HUES64 (cell line): ENCODE results near the gene SNX10.

ENCODE experiments used
- H3K27ac ChIP-seq: 2 replicates; pipeline ENCODE4 v1.7.0; 2013; ENCODE audit warnings: low read depth, low read length, inconsistent platforms
- H3K27me3 ChIP-seq: 2 replicates; pipeline ENCODE4 v1.6.1; 2013; ENCODE audit warnings: mild to moderate bottlenecking, low read length; ENCODE audit not compliant: insufficient read depth
- H3K36me3 ChIP-seq: 2 replicates; pipeline ENCODE4 v1.6.1; 2013; ENCODE audit warnings: mild to moderate bottlenecking, low read length; ENCODE audit not compliant: insufficient read depth
- H3K4me1 ChIP-seq: 2 replicates; pipeline ENCODE4 v1.6.1; 2013; ENCODE audit warnings: mild to moderate bottlenecking, low read length, moderate library complexity; ENCODE audit not compliant: insufficient read depth
- H3K4me3 ChIP-seq: 2 replicates; pipeline ENCODE4 v1.5.1; 2013; ENCODE audit warnings: mild to moderate bottlenecking, low read length, moderate library complexity
- H3K9ac ChIP-seq: 2 replicates; pipeline ENCODE4 v1.6.1; 2013; ENCODE audit warnings: mild to moderate bottlenecking, low read depth, low read length
- H3K9me3 ChIP-seq: 2 replicates; pipeline ENCODE4 v1.6.1; 2013; ENCODE audit warnings: low read depth, low read length; ENCODE audit not compliant: insufficient read depth
- WGBS: fragments of 150-250, 120-280 bp; methylation state at CpG from one replicate; pipeline ENCODE4 v1.1.7; 2013; ENCODE audit warnings: missing lambda C conversion rate; 5-methylcytosine and 5-hydroxymethylcytosine counted together

Gene SNX10

DNA sequence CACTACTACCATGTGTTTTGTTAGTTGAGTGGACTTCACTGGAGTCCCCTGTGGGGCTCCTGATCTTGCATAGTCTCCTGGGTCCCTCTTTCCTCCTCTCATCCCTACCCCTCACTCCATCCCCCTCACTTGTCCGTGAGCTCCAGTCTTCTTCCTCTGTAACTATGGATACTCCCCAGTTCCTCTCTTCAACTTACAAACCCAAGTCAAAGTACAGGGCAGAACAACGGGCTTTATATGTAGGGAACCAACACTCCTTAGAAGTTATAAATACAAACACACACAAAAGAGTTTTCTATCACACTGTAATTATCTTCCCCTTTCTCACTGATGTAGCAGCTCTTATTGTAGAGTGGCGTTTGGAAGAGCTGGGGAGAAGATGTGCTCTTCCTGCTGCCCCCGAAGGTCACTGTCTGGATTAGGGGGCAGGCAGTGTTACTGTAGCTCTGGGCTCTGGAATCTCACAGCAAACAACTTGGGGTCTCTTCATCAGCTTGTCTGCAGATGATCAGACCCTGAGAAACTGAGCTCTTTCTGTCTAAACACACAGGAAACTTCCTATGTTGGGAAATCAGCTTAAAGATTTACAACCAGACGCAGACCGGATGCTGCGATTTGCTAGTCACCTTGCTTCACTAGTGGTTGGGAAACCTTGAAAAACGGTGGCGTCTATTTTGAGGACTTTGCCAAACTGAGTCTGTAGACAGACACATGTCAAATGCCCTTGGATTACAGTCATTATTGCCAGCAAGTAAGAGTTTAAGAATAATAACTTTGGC is 13.6 kb downstream of the SNX10 start:
- no peak overlapping the region for H3K9ac ChIP-seq
- H3K4me1 ChIP-seq, result peaks cover 8% of the 10 kb centered on the region
- no peaks in the 10 kb centered on the region for H3K9me3 ChIP-seq

DNA sequence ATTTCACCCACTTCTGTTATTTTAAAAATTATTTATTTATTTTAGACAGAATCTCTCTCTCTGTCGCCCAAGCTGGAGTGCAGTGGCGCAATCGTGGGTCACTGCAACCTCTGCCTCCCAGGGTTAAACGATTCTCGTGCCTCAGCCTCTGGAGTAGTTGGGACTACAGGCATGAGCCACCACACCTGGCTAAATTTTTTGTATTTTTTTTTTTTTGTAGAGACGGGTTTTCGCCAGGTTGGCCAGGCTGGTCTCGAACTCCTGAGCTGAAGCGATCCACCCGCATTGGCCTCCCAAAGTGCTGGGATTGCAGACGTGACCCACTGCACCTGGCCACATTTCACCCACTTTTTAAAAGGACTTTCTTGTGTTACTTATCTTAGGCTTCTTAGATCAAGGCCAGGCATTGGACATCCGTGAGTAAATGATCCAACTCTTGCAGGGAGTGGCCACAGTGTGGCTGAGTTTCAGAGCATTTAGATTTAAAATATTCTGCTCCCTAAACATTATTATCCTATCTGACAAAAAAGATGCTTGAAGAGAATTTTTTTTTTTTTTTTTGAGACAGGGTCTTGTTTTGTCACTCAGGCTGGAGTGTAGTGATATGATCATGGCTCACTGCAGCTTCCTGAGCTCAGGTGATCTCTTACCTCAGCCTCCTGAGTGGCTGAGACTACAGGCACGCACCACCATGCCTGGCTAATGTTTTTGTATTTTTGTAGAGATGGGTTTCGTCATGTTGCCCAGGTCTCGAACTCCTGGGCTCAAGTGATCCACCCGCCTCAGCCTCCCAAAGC is 14.4 kb downstream of the SNX10 start:
- Histone ChIP-seq H3K27me3 (no peaks in the 10 kb centered on the region), H3K9me3 (no peaks in the 10 kb centered on the region), H3K9ac (no peak overlapping the region), H3K36me3 (no peaks in the 10 kb centered on the region), H3K4me1 (peaks cover 8% of the 10 kb centered on the region), H3K27ac (no peak overlapping the region), H3K4me3 (no peak overlapping the region)
- 95% methylated on average over 16 of the region's 16 CpGs for WGBS

More for the DNA sequence above, 13.6 kb downstream of the SNX10 start:
- Histone ChIP-seq H3K27ac (no peak overlapping the region), H3K36me3 (no peaks in the 10 kb centered on the region), H3K27me3 (no peaks in the 10 kb centered on the region), H3K4me3 (no peak overlapping the region)
- WGBS, result 93% methylated on average over 9 of the region's 9 CpGs

GRCh38 chr7:26306790-26307189 is 15.1 kb downstream of the SNX10 start:
- no peak overlapping the region for H3K27ac ChIP-seq
- no peak overlapping the region for H3K9ac ChIP-seq
- H3K9me3 ChIP-seq, result no peaks in the 10 kb centered on the region
- H3K36me3 ChIP-seq, result no peaks in the 10 kb centered on the region
- no peaks in the 10 kb centered on the region for H3K27me3 ChIP-seq
- peaks cover 8% of the 10 kb centered on the region for H3K4me1 ChIP-seq
- WGBS, result 73% methylated on average over 3 of the region's 3 CpGs
- H3K4me3 ChIP-seq, result no peak overlapping the region

GRCh38 chr7:26307226-26307625 is 15.6 kb downstream of the SNX10 start:
- no peak overlapping the region for H3K27ac ChIP-seq
- no peaks in the 10 kb centered on the region for H3K9me3 ChIP-seq
- no peaks in the 10 kb centered on the region for H3K27me3 ChIP-seq
- 89% methylated on average over 6 of the region's 6 CpGs for WGBS
- no peak overlapping the region for H3K4me3 ChIP-seq
- H3K36me3 ChIP-seq, result no peaks in the 10 kb centered on the region
- H3K9ac ChIP-seq, result no peak overlapping the region
- H3K4me1 ChIP-seq, result peaks cover 8% of the 10 kb centered on the region

DNA sequence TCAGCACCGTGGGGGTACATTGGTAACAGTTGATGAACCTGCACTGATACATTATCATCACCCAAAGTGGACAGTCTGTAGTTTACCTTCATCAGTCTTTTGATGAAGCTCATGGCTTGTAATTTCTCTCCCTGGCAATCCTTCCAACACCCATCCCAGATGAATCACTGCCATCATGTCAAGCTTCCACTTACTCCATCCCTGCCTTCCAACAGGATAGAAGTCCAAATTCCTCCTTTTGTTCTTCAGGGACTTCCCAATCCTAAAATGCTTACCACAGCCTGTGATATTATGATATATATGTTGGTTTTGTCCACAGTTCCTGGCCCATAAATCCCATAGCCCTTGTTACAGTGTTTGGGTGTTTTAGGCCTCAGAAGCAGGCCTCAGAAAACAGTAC is 16.1 kb downstream of the SNX10 start:
- no peaks in the 10 kb centered on the region for H3K9me3 ChIP-seq
- H3K9ac ChIP-seq, result no peak overlapping the region
- no peak overlapping the region for H3K4me3 ChIP-seq
- no peaks in the 10 kb centered on the region for H3K27me3 ChIP-seq
- 94% methylated on average over 1 of the region's 1 CpG for WGBS
- H3K27ac ChIP-seq, result no peak overlapping the region
- no peaks in the 10 kb centered on the region for H3K36me3 ChIP-seq
- H3K4me1 ChIP-seq, result peaks cover 7% of the 10 kb centered on the region

DNA sequence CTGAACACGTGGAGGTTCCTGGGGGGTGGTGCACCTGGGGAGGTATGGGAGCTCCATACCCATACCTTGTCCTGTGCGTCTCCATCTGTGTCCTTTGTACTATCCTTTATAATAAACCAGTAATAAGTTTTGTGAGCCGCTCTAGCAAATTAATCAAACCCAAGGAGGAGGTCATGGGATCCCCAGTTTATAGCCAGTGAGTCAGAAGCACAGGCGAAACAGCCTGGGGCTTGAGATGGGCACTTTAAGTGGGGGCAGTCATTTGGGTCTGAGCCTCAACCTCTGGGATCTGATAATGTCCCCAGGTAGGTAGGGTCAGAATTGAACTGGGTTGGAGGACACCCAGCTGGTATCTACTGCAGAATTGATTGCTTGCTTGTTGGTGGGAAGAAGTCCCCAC is 16.9 kb downstream of the SNX10 start:
- WGBS, result 93% methylated on average over 3 of the region's 4 CpGs
- Histone ChIP-seq H3K4me3 (no peak overlapping the region), H3K27ac (no peak overlapping the region), H3K9ac (no peak overlapping the region), H3K9me3 (no peaks in the 10 kb centered on the region), H3K27me3 (no peaks in the 10 kb centered on the region), H3K36me3 (no peaks in the 10 kb centered on the region), H3K4me1 (peaks cover 2% of the 10 kb centered on the region; the same call in 1 of the 2 replicates)

GRCh38 chr7:26309089-26309488 is 17.4 kb downstream of the SNX10 start:
- Histone ChIP-seq H3K4me3 (no peak overlapping the region), H3K27ac (no peak overlapping the region), H3K9ac (no peak overlapping the region), H3K27me3 (no peaks in the 10 kb centered on the region), H3K9me3 (no peaks in the 10 kb centered on the region), H3K4me1 (peaks cover 2% of the 10 kb centered on the region; the same call in 1 of the 2 replicates), H3K36me3 (no peaks in the 10 kb centered on the region)
- 95% methylated on average over 5 of the region's 5 CpGs for WGBS

DNA sequence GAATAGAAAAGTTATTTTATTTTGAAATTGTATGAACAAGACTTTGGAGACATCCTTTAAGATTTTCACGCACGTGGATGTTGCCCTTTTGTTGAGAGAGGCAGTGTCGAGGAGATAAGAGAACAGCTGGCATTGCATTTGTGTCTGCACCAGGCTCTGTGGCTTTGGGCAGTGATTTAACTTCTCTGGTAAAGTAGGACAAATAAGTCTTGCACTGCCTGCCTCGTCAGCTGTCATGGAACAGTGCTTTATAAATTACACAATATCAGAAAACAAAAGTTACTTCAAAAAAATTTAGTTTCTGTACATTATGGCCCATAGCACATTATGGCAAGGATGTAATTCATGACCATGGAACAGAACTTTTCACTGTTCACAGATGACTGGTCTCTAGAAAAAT is 20.1 kb downstream of the SNX10 start:
- WGBS, result 94% methylated on average over 4 of the region's 4 CpGs
- Histone ChIP-seq H3K4me1 (peaks cover 2% of the 10 kb centered on the region; the same call in 1 of the 2 replicates), H3K9me3 (no peaks in the 10 kb centered on the region), H3K27ac (no peak overlapping the region), H3K9ac (no peak overlapping the region), H3K36me3 (no peaks in the 10 kb centered on the region), H3K4me3 (no peak overlapping the region), H3K27me3 (no peaks in the 10 kb centered on the region)

DNA sequence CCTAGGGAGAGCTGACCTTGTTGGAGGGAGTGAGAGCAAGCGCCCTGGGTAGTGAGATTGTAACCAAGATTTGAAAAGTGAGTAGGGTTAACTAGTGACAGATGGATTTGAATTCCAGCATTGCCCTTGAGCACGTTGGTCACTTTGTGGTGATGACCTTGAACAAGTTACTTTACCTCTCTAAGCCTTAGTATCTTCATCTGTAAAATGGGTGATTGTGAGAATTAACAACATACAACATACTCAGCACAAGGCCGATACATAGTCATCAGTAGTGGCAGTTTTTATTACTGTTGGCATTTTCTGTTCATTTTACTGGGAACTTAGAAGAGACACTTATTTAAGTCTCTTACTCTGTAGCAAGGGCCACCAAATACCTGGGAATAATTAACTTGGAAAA is 25.5 kb downstream of the SNX10 start:
- no peaks in the 10 kb centered on the region for H3K9me3 ChIP-seq
- no peaks in the 10 kb centered on the region for H3K36me3 ChIP-seq
- no peak overlapping the region for H3K9ac ChIP-seq
- no peak overlapping the region for H3K27ac ChIP-seq
- WGBS, result 87% methylated on average over 3 of the region's 3 CpGs
- H3K4me3 ChIP-seq, result no peak overlapping the region
- no peaks in the 10 kb centered on the region for H3K4me1 ChIP-seq
- H3K27me3 ChIP-seq, result no peaks in the 10 kb centered on the region

DNA sequence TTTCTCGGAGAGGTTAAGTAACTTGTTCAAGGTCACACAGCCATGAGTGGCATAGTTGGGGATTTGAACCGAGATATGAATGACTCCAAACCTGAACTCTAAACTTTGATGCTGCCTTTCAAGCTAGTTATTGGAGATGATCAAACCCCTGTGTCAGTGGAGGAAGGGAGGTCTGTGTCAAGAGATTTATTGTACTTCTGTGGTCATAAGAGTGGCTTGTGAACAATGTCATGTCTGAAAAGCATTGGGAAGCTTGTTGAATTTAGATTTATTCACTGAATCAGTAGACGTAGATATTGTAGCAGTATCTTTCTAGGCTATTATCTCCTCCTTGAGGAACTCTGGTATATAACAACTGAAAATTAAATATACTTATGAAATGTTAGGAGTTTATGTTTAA is 27.3 kb downstream of the SNX10 start:
- H3K27ac ChIP-seq, result no peak overlapping the region
- H3K27me3 ChIP-seq, result no peaks in the 10 kb centered on the region
- no peaks in the 10 kb centered on the region for H3K9me3 ChIP-seq
- no peaks in the 10 kb centered on the region for H3K36me3 ChIP-seq
- H3K9ac ChIP-seq, result no peak overlapping the region
- no peak overlapping the region for H3K4me3 ChIP-seq
- WGBS, result 90% methylated on average over 3 of the region's 3 CpGs
- no peaks in the 10 kb centered on the region for H3K4me1 ChIP-seq

GRCh38 chr7:26319636-26320035 is 28.0 kb downstream of the SNX10 start:
- 93% methylated on average over 2 of the region's 3 CpGs for whole genome bisulfite sequencing
- Histone ChIP-seq H3K36me3 (no peaks in the 10 kb centered on the region), H3K4me3 (no peak overlapping the region), H3K4me1 (no peaks in the 10 kb centered on the region), H3K27ac (no peak overlapping the region), H3K9me3 (no peaks in the 10 kb centered on the region), H3K27me3 (no peaks in the 10 kb centered on the region), H3K9ac (no peak overlapping the region)
